GM12865 (cell line): ENCODE measurements around the gene ACOXL.

Experiments
- DNase-seq: peaks from one replicate; pipeline ENCODE4 v3.0.0; 2010; ENCODE audit warnings: low read depth
- H3K4me3 ChIP-seq: 2 replicates; pipeline ENCODE4 v1.5.1; 2011; ENCODE audit warnings: mild to moderate bottlenecking, low read depth, low read length, control low read depth
- TF ChIP-seq, protein P1 (sequence below): IDR thresholded peaks from 2 replicates; pipeline ENCODE4 v1.5.1; 2011; ENCODE audit warnings: low read length, control low read depth, low read depth, inconsistent platforms; ENCODE audit not compliant: insufficient read depth; ENCODE audit errors: missing control alignments

The ACOXL gene

GRCh38 chr2:111091811-111092211, 359.4 kb downstream of the ACOXL start:
- TF ChIP-seq, protein P1, sequence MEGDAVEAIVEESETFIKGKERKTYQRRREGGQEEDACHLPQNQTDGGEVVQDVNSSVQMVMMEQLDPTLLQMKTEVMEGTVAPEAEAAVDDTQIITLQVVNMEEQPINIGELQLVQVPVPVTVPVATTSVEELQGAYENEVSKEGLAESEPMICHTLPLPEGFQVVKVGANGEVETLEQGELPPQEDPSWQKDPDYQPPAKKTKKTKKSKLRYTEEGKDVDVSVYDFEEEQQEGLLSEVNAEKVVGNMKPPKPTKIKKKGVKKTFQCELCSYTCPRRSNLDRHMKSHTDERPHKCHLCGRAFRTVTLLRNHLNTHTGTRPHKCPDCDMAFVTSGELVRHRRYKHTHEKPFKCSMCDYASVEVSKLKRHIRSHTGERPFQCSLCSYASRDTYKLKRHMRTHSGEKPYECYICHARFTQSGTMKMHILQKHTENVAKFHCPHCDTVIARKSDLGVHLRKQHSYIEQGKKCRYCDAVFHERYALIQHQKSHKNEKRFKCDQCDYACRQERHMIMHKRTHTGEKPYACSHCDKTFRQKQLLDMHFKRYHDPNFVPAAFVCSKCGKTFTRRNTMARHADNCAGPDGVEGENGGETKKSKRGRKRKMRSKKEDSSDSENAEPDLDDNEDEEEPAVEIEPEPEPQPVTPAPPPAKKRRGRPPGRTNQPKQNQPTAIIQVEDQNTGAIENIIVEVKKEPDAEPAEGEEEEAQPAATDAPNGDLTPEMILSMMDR, result no peak
- DNase-seq, result peak; percentile 21
- no peak overlapping the region for H3K4me3 ChIP-seq

GRCh38 chr2:111094691-111095090, 362.3 kb downstream of the ACOXL start:
- TF ChIP-seq, protein P1, result no peak
- no peak overlapping the region for H3K4me3 ChIP-seq

DNA sequence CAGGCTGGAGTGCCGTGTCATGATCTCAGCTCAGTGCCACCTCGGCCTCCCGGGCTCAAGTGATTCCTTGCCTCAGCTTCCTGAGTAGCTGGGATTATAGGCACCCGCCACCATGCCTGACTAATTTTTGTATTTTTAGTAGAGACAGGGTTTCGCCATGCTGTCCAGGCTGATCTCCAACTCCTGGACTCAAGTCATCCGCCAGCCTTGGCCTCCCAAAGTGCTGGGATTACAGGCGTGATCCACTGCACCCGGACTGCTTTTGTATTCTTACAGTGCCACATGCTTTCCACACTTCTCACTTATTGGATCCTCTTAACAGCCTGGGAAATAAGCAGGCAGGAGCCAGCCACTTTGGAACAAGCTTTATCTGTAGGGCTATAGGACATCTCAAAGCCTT, 363.1 kb downstream of the ACOXL start:
- DNase-seq, result no peak
- TF ChIP-seq, protein P1, result no peak
- no peak overlapping the region for H3K4me3 ChIP-seq

More at GRCh38 chr2:111094691-111095090, 362.3 kb downstream of the ACOXL start:
- no peak for DNase-seq

- TF ChIP-seq, protein P1, result no peak
- no peak overlapping the region for H3K4me3 ChIP-seq
- DNase-seq, result no peak
These were observed 367.0 kb downstream of the ACOXL start for GRCh38 chr2:111099402-111099801.

GRCh38 chr2:111100087-111100764, 367.9 kb downstream of the ACOXL start:
- peak; percentile 32 for DNase-seq
- TF ChIP-seq, protein P1, result no peak
- no peak overlapping the region for H3K4me3 ChIP-seq

DNA sequence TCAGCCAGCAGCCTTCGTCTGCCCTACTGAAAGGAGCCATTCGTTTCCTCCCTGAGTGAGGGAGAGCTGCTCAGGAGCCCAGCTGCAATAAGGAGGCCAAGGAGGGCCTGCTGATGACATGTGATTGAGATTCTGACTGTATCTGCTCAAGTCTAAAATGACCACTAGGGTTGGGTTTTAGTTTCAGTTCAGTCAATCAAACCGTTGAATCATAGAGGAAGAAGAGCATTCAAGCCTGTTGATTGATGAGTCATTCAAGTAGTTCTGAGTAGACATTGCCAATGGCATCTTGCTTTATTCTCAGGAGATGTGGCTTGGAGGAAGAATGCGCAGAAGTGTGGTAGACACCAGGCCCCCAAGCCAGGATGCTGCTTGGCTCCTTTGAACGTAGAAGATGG, 368.4 kb downstream of the ACOXL start:
- TF ChIP-seq, protein P1, result peak; percentile 26
- peak; percentile 83 for DNase-seq
- H3K4me3 ChIP-seq, result no peak overlapping the region

DNA sequence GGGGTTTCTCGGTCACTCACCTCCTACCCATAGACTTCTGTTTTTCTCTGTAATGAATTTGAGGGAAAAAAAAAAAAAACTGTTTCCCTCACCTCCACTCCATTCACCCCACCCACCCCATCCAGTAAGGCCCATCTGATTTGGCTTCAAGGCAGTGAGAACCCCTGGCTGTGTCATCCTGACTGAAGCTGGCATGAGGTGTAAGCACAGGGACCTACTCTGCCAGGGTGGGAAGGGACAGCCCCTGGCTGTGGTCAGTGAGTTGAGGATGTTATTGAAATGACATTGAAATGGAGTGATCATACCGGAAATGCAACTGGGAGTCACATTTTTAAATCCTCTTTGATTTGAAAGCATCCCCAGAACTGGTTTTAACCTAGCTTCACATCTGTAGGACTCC, 369.2 kb downstream of the ACOXL start:
- H3K4me3 ChIP-seq, result no peak overlapping the region
- peak; percentile 18 for DNase-seq
- TF ChIP-seq, protein P1, result no peak
